HepG2 (cell line): ENCODE measurements around the gene FAM167B. TPM values are rescaled to one million over a fixed set of nuclear protein-coding genes. Genes with fewer than 3 reads are reported as not detected.
A peak's percentile ranks its signal among the peaks of the same experiment; 100 is the strongest.

Experiments
- CREM ChIP-seq, 2 experiments: sonication (generic) in 1 of 2; formaldehyde crosslinking in 1 of 2; IDR thresholded peaks; 2 replicates each; pipeline versions ENCODE4 v1.4.0 to v1.6.1; 2016 to 2020; ENCODE audit warnings: antibody characterized with exemption in 1 of 2, mild to moderate bottlenecking in 1 of 2, missing genetic modification reagents in 1 of 2
- IRF2 ChIP-seq: IDR thresholded peaks from 2 replicates; pipeline ENCODE4 v1.6.1; 2018; ENCODE audit warnings: missing genetic modification reagents, missing compliant biosample characterization
- KDM4B ChIP-seq: sonication (generic); formaldehyde crosslinking; IDR thresholded peaks from 2 replicates; pipeline ENCODE4 v1.4.0; 2020; ENCODE audit warnings: missing genetic modification reagents
- MBNL3 ChIP-seq: fragments of 250-450 bp; sonication (Bioruptor Pico); conservative IDR thresholded peaks from 2 replicates; pipeline ENCODE4 v1.8.0; 2022; ENCODE audit warnings: mild to moderate bottlenecking, inconsistent platforms
- MEIS2 ChIP-seq: sonication (generic); formaldehyde crosslinking; IDR thresholded peaks from 2 replicates; pipeline ENCODE4 v1.9.0; 2021; ENCODE audit warnings: mild to moderate bottlenecking, missing genetic modification reagents
- PRDM10 ChIP-seq: sonication (generic); formaldehyde crosslinking; IDR thresholded peaks from 2 replicates; pipeline ENCODE4 v1.4.0; 2020; ENCODE audit warnings: low read depth, missing genetic modification reagents
- PREB ChIP-seq: sonication (generic); formaldehyde crosslinking; IDR thresholded peaks from 2 replicates; pipeline ENCODE4 v1.4.0; 2020; ENCODE audit warnings: missing genetic modification reagents
- RAD21 ChIP-seq: fragments of 450-650 bp; formaldehyde crosslinking; IDR thresholded peaks from 2 replicates; pipeline ENCODE4 v1.5.0; 2020; ENCODE audit warnings: mild to moderate bottlenecking
- RBM39 ChIP-seq: fragments of 200-400 bp; formaldehyde crosslinking; IDR thresholded peaks from one replicate; pipeline ENCODE4 v1.6.1; 2018; ENCODE audit warnings: antibody characterized with exemption, mild to moderate bottlenecking, low read depth, low read length; ENCODE audit not compliant: poor library complexity, severe bottlenecking
- RNF2 ChIP-seq: fragments of 450-650 bp; conservative IDR thresholded peaks from 2 replicates; pipeline ENCODE4 v1.6.1; 2016; ENCODE audit warnings: low read depth
- SP140L ChIP-seq: sonication (generic); formaldehyde crosslinking; IDR thresholded peaks from 2 replicates; pipeline ENCODE4 v1.4.0; 2020; ENCODE audit warnings: missing genetic modification reagents, borderline replicate concordance
- TAF1 ChIP-seq: sonication (generic); formaldehyde crosslinking; IDR thresholded peaks from 2 replicates; pipeline ENCODE4 v1.4.0; 2020; ENCODE audit warnings: missing genetic modification reagents
- TRIM24 ChIP-seq: sonication (generic); formaldehyde crosslinking; IDR thresholded peaks from 2 replicates; pipeline ENCODE4 v1.8.0; 2022; ENCODE audit warnings: mild to moderate bottlenecking, missing genetic modification reagents
- ZBTB43 ChIP-seq: sonication (generic); formaldehyde crosslinking; conservative IDR thresholded peaks from 2 replicates; pipeline ENCODE4 v1.4.0; 2020; ENCODE audit warnings: missing genetic modification reagents
- ZFP36L1 ChIP-seq: sonication (generic); formaldehyde crosslinking; IDR thresholded peaks from 2 replicates; pipeline ENCODE4 v1.8.0; 2022; ENCODE audit warnings: mild to moderate bottlenecking, missing genetic modification reagents, moderate library complexity
- ZNF274 ChIP-seq: sonication (generic); formaldehyde crosslinking; IDR thresholded peaks from 2 replicates; pipeline ENCODE4 v1.5.1; 2020; ENCODE audit warnings: mild to moderate bottlenecking, missing genetic modification reagents
- ZNF30 ChIP-seq: sonication (generic); formaldehyde crosslinking; IDR thresholded peaks from 2 replicates; pipeline ENCODE4 v1.5.0; 2020; ENCODE audit warnings: mild to moderate bottlenecking, missing genetic modification reagents
- ZNF431 ChIP-seq: sonication (generic); formaldehyde crosslinking; IDR thresholded peaks from 2 replicates; pipeline ENCODE4 v1.9.0; 2022; ENCODE audit warnings: missing genetic modification reagents, low read depth, mild to moderate bottlenecking, borderline replicate concordance
- ZNF605 ChIP-seq: sonication (generic); formaldehyde crosslinking; IDR thresholded peaks from 2 replicates; pipeline ENCODE4 v1.8.0; 2022; ENCODE audit warnings: mild to moderate bottlenecking, missing genetic modification reagents
- polyA plus RNA-seq, 8 experiments: library from polyadenylated mRNA; depleted of rRNA in 3 of 8; stranded (reverse) in 7 of 8; unstranded in 1 of 8; fragments of >200 nt; fragmentation: Illumina TruSeq in 4 of 8; extraction: Trizol in 4 of 8; gene quantifications; 2 replicates each; pipeline versions ENCODE4 v1.2.1 to v1.2.3, GENCODE V29; 2011 to 2016; ENCODE audit warnings: low read depth in 4 of 8, missing spikeins in 1 of 8, mixed read lengths in 1 of 8; ENCODE audit not compliant: insufficient read depth in 1 of 8
- total RNA-seq, 5 experiments: library from RNA; depleted of rRNA; stranded (reverse); fragments of >200 nt; fragmentation: Illumina TruSeq; extraction: Trizol; gene quantifications; 2 replicates each; pipeline ENCODE4 v1.2.3, GENCODE V29; 2016; ENCODE audit warnings: low read depth in 1 of 5
- TF ChIP-seq, protein P1 (sequence below): sonication (generic); formaldehyde crosslinking; IDR thresholded peaks from 2 replicates; pipeline ENCODE4 v1.4.0; 2020; ENCODE audit warnings: mild to moderate bottlenecking, missing genetic modification reagents, borderline replicate concordance

FAM167B gene
- total and polyA plus RNA-seq, 2 of the 13 experiments (the other 11 are each of a cell fraction or from before 2014, with no cell fraction given): 0.15 to 0.70 TPM

DNA sequence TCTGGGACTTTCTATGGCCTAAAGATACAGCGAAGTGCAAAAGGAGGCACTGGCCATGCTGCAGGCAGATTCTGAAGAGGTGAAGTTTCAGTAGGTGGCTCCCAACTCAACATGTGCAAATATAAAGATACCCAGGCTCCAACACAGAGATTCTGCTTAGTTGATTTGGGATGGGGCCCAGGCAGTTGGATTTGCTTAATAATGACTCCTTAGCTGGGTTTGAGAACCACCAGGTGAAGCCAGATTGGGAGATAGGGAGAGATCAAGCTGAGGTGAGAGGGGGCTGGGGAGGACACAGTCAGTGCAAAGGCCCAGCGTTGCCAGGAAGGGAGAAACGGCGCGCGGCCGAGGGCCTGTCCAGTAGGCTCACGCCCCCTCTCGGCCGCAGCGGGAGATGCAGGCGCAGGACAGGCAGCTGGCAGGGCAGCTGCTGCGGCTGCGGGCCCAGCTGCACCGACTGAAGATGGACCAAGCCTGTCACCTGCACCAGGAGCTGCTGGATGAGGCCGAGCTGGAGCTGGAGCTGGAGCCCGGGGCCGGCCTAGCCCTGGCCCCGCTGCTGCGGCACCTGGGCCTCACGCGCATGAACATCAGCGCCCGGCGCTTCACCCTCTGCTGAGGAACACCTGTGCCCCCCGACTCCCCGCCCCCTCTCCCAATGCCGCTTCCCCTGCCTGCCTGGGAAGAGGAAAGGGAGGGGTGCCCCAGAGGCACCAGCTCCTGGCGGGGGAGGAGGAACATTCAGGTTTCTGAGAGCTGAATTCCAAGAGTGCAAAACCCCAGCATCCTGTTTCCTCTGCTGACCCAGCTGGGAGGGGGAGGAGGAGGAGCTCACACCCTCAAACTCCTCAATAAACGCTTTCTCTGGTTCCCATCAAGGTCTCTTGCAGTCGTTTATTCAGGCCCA is 1.2 kb downstream of the FAM167B start (continued):
- TF ChIP-seq ZNF605 (no peak), MEIS2 (CRISPR knock-in tag) (peak; percentile 69; the same call in 1 of the 2 replicates), TRIM24 (CRISPR knock-in tag) (no peak), PREB (CRISPR knock-in tag) (no peak), CREM (IDR thresholded peaks at IDR 0.05) (no peak), CREM (CRISPR knock-in tag; IDR thresholded peaks at IDR 0.05) (no peak), ZNF431 (CRISPR knock-in tag) (no peak), TAF1 (CRISPR knock-in tag) (0 out of 2 replicates have a peak, but pooled peaks have one; percentile 6), SP140L (CRISPR knock-in tag) (no peak), RBM39 (peak; percentile 71), IRF2 (peak; percentile 58; the same call in 1 of the 2 replicates), ZNF274 (CRISPR knock-in tag) (no peak), PRDM10 (CRISPR knock-in tag) (peak; percentile 80), ZBTB43 (CRISPR knock-in tag) (no peak), MBNL3 (CRISPR knock-in tag) (no peak), KDM4B (CRISPR knock-in tag) (peak; percentile 44; the same call in 1 of the 2 replicates), ZNF30 (CRISPR knock-in tag) (no peak), ZFP36L1 (CRISPR knock-in tag) (no peak), RAD21 (CRISPR knock-in tag) (peak; percentile 94), RNF2 (no peak)
- TF ChIP-seq, protein P1, sequence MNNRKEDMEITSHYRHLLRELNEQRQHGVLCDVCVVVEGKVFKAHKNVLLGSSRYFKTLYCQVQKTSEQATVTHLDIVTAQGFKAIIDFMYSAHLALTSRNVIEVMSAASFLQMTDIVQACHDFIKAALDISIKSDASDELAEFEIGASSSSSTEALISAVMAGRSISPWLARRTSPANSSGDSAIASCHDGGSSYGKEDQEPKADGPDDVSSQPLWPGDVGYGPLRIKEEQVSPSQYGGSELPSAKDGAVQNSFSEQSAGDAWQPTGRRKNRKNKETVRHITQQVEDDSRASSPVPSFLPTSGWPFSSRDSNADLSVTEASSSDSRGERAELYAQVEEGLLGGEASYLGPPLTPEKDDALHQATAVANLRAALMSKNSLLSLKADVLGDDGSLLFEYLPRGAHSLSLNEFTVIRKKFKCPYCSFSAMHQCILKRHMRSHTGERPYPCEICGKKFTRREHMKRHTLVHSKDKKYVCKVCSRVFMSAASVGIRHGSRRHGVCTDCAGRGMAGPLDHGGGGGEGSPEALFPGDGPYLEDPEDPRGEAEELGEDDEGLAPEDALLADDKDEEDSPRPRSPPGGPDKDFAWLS (CRISPR knock-in tag): no peak
